Renal pelvis (tissue), 12 donors: ENCODE data around the gene HSD17B14. TPM values are rescaled to one million over a fixed set of nuclear protein-coding genes. Genes with fewer than 3 reads are reported as not detected.
"Not testable (repeated sequence)": the region's sequence is repeated elsewhere in the genome, so short reads cannot be mapped to it uniquely, and the experiment has no call there.

Experiments used
- DNase-seq: peaks from one replicate; pipeline ENCODE4 v3.0.0-alpha.2; 2013
- long read RNA-seq, 16 experiments: transcript quantifications; one replicate each; lab custom pipeline, GENCODE V29; 2026
- polyA plus RNA-seq, 3 donors: library from polyadenylated mRNA; unstranded; fragments of 120-200 nt; gene quantifications; one replicate each; pipeline ENCODE4 v1.2.1, GENCODE V29; 2013; ENCODE audit not compliant: insufficient read length in 3 of 3

The HSD17B14 gene
- 10 to 100 TPM; 38.3 to 44.8 (median 43.3) TPM for polyA plus RNA-seq
- long read RNA-seq, donor 1, transcript HSD17B14-201 (9 exons, 1,238 nt), result major isoform, 21 of 48 reads
- long read RNA-seq, donor 1, partial matches to known transcripts, result 16 of 48 reads
- long read RNA-seq, donor 1, other reads (novel, unspliced or antisense), result 10 of 48 reads
- long read RNA-seq, donor 2, transcript HSD17B14-201 (9 exons, 1,238 nt), result major isoform, 21 of 34 reads
- long read RNA-seq, donor 2, partial matches to known transcripts, result 6 of 34 reads
- long read RNA-seq, donor 2, other reads (novel, unspliced or antisense), result 7 of 34 reads
- long read RNA-seq, donor 3, transcript HSD17B14-201 (9 exons, 1,238 nt), result major isoform, 10 of 10 reads
- long read RNA-seq, donor 3, partial matches to known transcripts, result 0 of 10 reads
- long read RNA-seq, donor 3, other reads (novel, unspliced or antisense), result 0 of 10 reads
- long read RNA-seq, donor 4, transcript HSD17B14-201 (9 exons, 1,238 nt), result major isoform, 26 of 45 reads
- long read RNA-seq, donor 4, partial matches to known transcripts, result 9 of 45 reads
- long read RNA-seq, donor 4, other reads (novel, unspliced or antisense), result 10 of 45 reads
- long read RNA-seq, donor 5, transcript HSD17B14-201 (9 exons, 1,238 nt), result major isoform, 8 of 8 reads
- long read RNA-seq, donor 5, partial matches to known transcripts, result 0 of 8 reads
- long read RNA-seq, donor 5, other reads (novel, unspliced or antisense), result 0 of 8 reads
- long read RNA-seq, donor 6, transcript HSD17B14-201 (9 exons, 1,238 nt), result major isoform, 20 of 43 reads
- long read RNA-seq, donor 6, partial matches to known transcripts, result 22 of 43 reads
- long read RNA-seq, donor 6, other reads (novel, unspliced or antisense), result 0 of 43 reads
- long read RNA-seq, donor 7, transcript HSD17B14-201 (9 exons, 1,238 nt), result major isoform, 17 of 17 reads
- long read RNA-seq, donor 7, partial matches to known transcripts, result 0 of 17 reads
- long read RNA-seq, donor 7, other reads (novel, unspliced or antisense), result 0 of 17 reads
- long read RNA-seq, donor 8, partial matches to known transcripts, result 0 of 1 reads
- long read RNA-seq, donor 8, other reads (novel, unspliced or antisense), result 0 of 1 reads
- long read RNA-seq, donor 9, transcript HSD17B14-201 (9 exons, 1,238 nt), result major isoform, 29 of 103 reads
- long read RNA-seq, donor 9, partial matches to known transcripts, result 62 of 103 reads
- long read RNA-seq, donor 9, other reads (novel, unspliced or antisense), result 11 of 103 reads
- long read RNA-seq, donor 10, transcript HSD17B14-201 (9 exons, 1,238 nt), result major isoform, 18 of 39 reads
- long read RNA-seq, donor 10, partial matches to known transcripts, result 21 of 39 reads
- long read RNA-seq, donor 10, other reads (novel, unspliced or antisense), result 0 of 39 reads
- long read RNA-seq, donor 11, transcript HSD17B14-201 (9 exons, 1,238 nt), result major isoform, 17 of 22 reads
- long read RNA-seq, donor 11, partial matches to known transcripts, result 0 of 22 reads
- long read RNA-seq, donor 11, other reads (novel, unspliced or antisense), result 5 of 22 reads
- long read RNA-seq, donor 12, transcript HSD17B14-201 (9 exons, 1,238 nt), result major isoform, 16 of 39 reads
- long read RNA-seq, donor 12, partial matches to known transcripts, result 11 of 39 reads
- long read RNA-seq, donor 12, other reads (novel, unspliced or antisense), result 10 of 39 reads
- long read RNA-seq, donor 13, transcript HSD17B14-201 (9 exons, 1,238 nt), result major isoform, 8 of 26 reads
- long read RNA-seq, donor 13, partial matches to known transcripts, result 18 of 26 reads
- long read RNA-seq, donor 13, other reads (novel, unspliced or antisense), result 0 of 26 reads
- long read RNA-seq, donor 14, result 0 reads
- long read RNA-seq, donor 15, transcript HSD17B14-201 (9 exons, 1,238 nt), result major isoform, 19 of 706 reads
- long read RNA-seq, donor 15, partial matches to known transcripts, result 584 of 706 reads
- long read RNA-seq, donor 15, other reads (novel, unspliced or antisense), result 102 of 706 reads
- long read RNA-seq, donor 16, transcript HSD17B14-201 (9 exons, 1,238 nt), result major isoform, 12 of 19 reads
- long read RNA-seq, donor 16, partial matches to known transcripts, result 0 of 19 reads
- long read RNA-seq, donor 16, other reads (novel, unspliced or antisense), result 5 of 19 reads

- DNase-seq, result peak; percentile 61
These were observed at the start of gene HSD17B14 for GRCh38 chr19:48836089-48837017. Gene HSD17B14 (minus strand): TSS chr19:48836491. CDS start chr19:48836411, 80 bp downstream.

GRCh38 chr19:48883726-48884125 is 47.4 kb upstream of the HSD17B14 start:
- no peak for DNase-seq

GRCh38 chr19:48881741-48882657 is 45.7 kb upstream of the HSD17B14 start:
- DNase-seq, result no peak

GRCh38 chr19:48879696-48880095 is 43.4 kb upstream of the HSD17B14 start:
- not testable (repeated sequence) for DNase-seq

GRCh38 chr19:48879025-48879637 is 42.8 kb upstream of the HSD17B14 start:
- DNase-seq, result no peak

- DNase-seq, result no peak
These were observed 42.1 kb upstream of the HSD17B14 start for GRCh38 chr19:48878196-48879024.

GRCh38 chr19:48877855-48878195 is 41.5 kb upstream of the HSD17B14 start:
- DNase-seq, result no peak

- DNase-seq, result not testable (repeated sequence)
These were observed 40.0 kb upstream of the HSD17B14 start for GRCh38 chr19:48876043-48876981.

GRCh38 chr19:48874303-48875135 is 38.2 kb upstream of the HSD17B14 start:
- DNase-seq, result no peak

GRCh38 chr19:48873476-48874302 is 37.4 kb upstream of the HSD17B14 start:
- DNase-seq, result no peak

- peak; percentile 94 for DNase-seq
These were observed 36.7 kb upstream of the HSD17B14 start for GRCh38 chr19:48872884-48873475.

GRCh38 chr19:48872182-48872883 is 36.0 kb upstream of the HSD17B14 start, which contains the start of gene PPP1R15A:
Gene PPP1R15A (plus strand): TSS chr19:48872421. CDS start chr19:48873234, 813 bp downstream.
- DNase-seq, result peak; percentile 98
